SU-DHL-6 (cell line): Measurements from ENCODE around the gene SPRED1.

Experiments
- H2AFZ ChIP-seq: fragments of 200-600 bp; sonication (generic); 2 replicates; pipeline ENCODE4 v1.6.1; 2014; ENCODE audit warnings: low read depth, mild to moderate bottlenecking, moderate library complexity, mixed read lengths, antibody characterized with exemption, low read length; ENCODE audit not compliant: severe bottlenecking
- H3F3A ChIP-seq: fragments of 200-600 bp; shearing (Covaris generic); 2 replicates; pipeline ENCODE4 v1.6.0; 2016; ENCODE audit warnings: antibody characterized with exemption, mild to moderate bottlenecking; ENCODE audit not compliant: insufficient read depth
- H3K27ac ChIP-seq: fragments of 200-600 bp; sonication (generic); 2 replicates; pipeline ENCODE4 v1.5.1; 2016; ENCODE audit warnings: low read depth, mild to moderate bottlenecking, low read length, moderate library complexity, mixed read lengths
- H3K27me3 ChIP-seq: fragments of 200-600 bp; sonication (generic), shearing (Covaris generic); 2 replicates; pipeline ENCODE4 v1.6.0; 2014; ENCODE audit warnings: mild to moderate bottlenecking, low read length
- H3K36me3 ChIP-seq: fragments of 200-600 bp; sonication (generic); 2 replicates; pipeline ENCODE4 v1.6.1; 2014; ENCODE audit warnings: mild to moderate bottlenecking, low read length, mixed read lengths
- H3K4me2 ChIP-seq: fragments of 300-600, 200-600 bp; shearing (Covaris generic), sonication (generic); 2 replicates; pipeline ENCODE4 v1.6.0; 2014; ENCODE audit warnings: low read length, low read depth, mild to moderate bottlenecking; ENCODE audit not compliant: poor library complexity, severe bottlenecking
- H3K4me3 ChIP-seq: fragments of 200-600 bp; sonication (generic); 2 replicates; pipeline ENCODE4 v1.5.1; 2014; ENCODE audit warnings: antibody characterized with exemption, low read length, mild to moderate bottlenecking, mixed read lengths; ENCODE audit not compliant: insufficient read depth, poor library complexity, severe bottlenecking
- H3K79me2 ChIP-seq: fragments of 200-600 bp; sonication (generic); 2 replicates; pipeline ENCODE4 v1.6.1; 2014; ENCODE audit warnings: mild to moderate bottlenecking, low read length, moderate library complexity; ENCODE audit not compliant: insufficient read depth
- H3K9ac ChIP-seq: fragments of 200-600 bp; sonication (generic); 2 replicates; pipeline ENCODE4 v1.7.0; 2014; ENCODE audit warnings: mild to moderate bottlenecking, low read length
- H3K9me2 ChIP-seq: fragments of 200-600 bp; sonication (generic); replicated peaks from 2 replicates; pipeline ENCODE4 v1.6.1; 2014; ENCODE audit warnings: low read length; ENCODE audit not compliant: insufficient read depth
- H3K9me3 ChIP-seq: fragments of 200-600 bp; sonication (generic); 2 replicates; pipeline ENCODE4 v1.6.1; 2014; ENCODE audit warnings: low read length, mixed read lengths; ENCODE audit not compliant: insufficient read depth
- H4K20me1 ChIP-seq: fragments of 200-600 bp; sonication (generic); 2 replicates; pipeline ENCODE4 v1.6.1; 2014; ENCODE audit warnings: low read depth, mild to moderate bottlenecking, antibody characterized with exemption, low read length, moderate library complexity, mixed read lengths
- CTCF ChIP-seq: fragments of 200-600 bp; sonication (generic); IDR thresholded peaks from one replicate; pipeline ENCODE4 v1.5.1; 2017; ENCODE audit warnings: antibody characterized with exemption, mild to moderate bottlenecking, low read length, moderate library complexity; ENCODE audit not compliant: insufficient read depth, poor library complexity, severe bottlenecking
- EZH2phosphoT487 ChIP-seq: fragments of 200-600 bp; sonication (generic), shearing (Covaris generic); conservative IDR thresholded peaks from 2 replicates; pipeline ENCODE4 v1.6.1; 2018; ENCODE audit warnings: mild to moderate bottlenecking, antibody characterized with exemption, low read length, moderate library complexity, mixed read lengths

SPRED1 gene

DNA sequence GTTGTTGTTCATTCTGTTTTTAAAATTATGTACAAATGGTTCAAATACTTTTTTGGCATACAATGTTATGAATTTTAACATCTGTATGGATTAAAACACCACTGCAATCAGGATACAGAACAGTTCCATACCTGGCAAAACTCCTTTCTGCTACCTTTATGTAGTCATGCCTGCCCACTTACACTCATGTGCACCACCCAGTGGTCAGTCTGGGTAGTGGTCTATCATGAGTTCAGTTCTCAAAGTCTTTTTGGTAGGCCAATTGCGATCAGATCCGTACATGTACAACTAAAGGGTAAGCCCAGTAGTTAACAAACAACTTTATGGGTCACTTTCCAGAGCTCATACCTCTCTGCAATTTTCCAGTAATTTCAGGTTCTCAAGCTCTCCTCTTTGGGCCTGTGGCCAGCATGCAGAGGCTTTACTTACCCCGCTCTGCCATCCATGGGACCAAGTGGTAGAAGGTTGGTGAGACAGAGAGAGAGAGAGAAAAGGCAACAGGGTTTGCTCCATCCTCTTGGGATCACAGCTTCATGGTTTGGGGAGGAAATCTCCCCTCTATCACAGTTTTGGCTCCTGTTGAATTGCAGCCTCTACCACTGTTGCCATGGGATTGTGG, 137.4 kb downstream of the SPRED1 start:
- H3K79me2 ChIP-seq, result no peaks in the 10 kb centered on the region
- H3K9me3 ChIP-seq, result no peaks in the 10 kb centered on the region
- H3F3A ChIP-seq, result no peaks in the 10 kb centered on the region
- no peaks in the 10 kb centered on the region for H3K9me2 ChIP-seq
- H2AFZ ChIP-seq, result no peak overlapping the region
- H3K9ac ChIP-seq, result no peak overlapping the region
- no peaks in the 10 kb centered on the region for H3K36me3 ChIP-seq
- no peaks in the 10 kb centered on the region for H4K20me1 ChIP-seq
- no peak overlapping the region for H3K4me2 ChIP-seq
- no peak overlapping the region for H3K27ac ChIP-seq
- TF ChIP-seq CTCF (peak; percentile 77), EZH2phosphoT487 (no peak)
- H3K27me3 ChIP-seq, result no peaks in the 10 kb centered on the region
- no peak overlapping the region for H3K4me3 ChIP-seq

DNA sequence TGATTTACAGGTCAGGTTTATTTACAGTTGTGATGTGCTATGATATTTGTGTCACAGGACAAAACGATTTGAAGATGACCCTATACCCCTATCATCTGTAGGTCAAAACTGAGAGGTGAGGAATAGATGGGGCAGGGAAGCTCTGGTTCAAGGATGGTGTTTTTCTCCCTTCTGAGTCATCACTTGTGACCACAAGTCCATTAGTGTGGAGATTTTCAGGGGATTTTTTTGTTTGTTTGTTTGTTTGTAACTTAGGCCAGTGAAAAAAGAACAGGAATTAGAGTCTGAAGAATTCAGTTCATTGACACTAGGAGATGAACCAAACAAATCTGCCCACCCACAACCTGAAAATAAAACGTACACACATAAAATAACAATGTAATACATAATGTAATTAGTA, 138.6 kb downstream of the SPRED1 start:
- no peaks in the 10 kb centered on the region for H4K20me1 ChIP-seq
- H3K4me3 ChIP-seq, result no peak overlapping the region
- H3K27me3 ChIP-seq, result no peaks in the 10 kb centered on the region
- no peaks in the 10 kb centered on the region for H3K9me3 ChIP-seq
- no peaks in the 10 kb centered on the region for H3K79me2 ChIP-seq
- H3K36me3 ChIP-seq, result no peaks in the 10 kb centered on the region
- H3K4me2 ChIP-seq, result no peak overlapping the region
- TF ChIP-seq CTCF (no peak), EZH2phosphoT487 (no peak)
- H3K9me2 ChIP-seq, result no peaks in the 10 kb centered on the region
- H3K27ac ChIP-seq, result no peak overlapping the region
- H3K9ac ChIP-seq, result no peak overlapping the region
- H3F3A ChIP-seq, result no peaks in the 10 kb centered on the region
- H2AFZ ChIP-seq, result no peak overlapping the region

DNA sequence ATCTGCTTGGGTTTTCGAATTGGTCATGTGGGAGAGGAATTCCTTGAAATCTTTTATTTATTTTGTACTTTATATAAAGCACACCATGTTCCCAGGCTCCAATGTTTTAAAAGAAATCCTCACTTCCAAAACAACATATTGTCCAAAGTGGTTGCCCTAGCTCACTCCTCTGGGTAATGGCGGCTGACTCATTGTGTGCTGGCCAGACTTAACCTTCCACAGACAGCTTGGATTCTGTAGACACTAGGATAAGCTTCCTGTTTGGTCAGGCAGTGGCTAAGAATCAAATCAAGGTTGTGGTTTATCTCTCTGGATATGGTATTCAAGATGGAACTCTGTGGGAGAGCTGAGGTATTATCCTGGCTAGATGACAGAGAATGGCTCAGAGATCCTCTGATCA, 145.5 kb downstream of the SPRED1 start:
- Histone ChIP-seq H3K79me2 (no peaks in the 10 kb centered on the region), H3K9ac (no peak overlapping the region), H3K27me3 (no peaks in the 10 kb centered on the region), H3K4me3 (no peak overlapping the region), H4K20me1 (no peaks in the 10 kb centered on the region), H3K4me2 (no peak overlapping the region), H2AFZ (no peak overlapping the region), H3K9me2 (no peaks in the 10 kb centered on the region), H3K9me3 (no peaks in the 10 kb centered on the region), H3K27ac (no peak overlapping the region), H3F3A (no peaks in the 10 kb centered on the region), H3K36me3 (no peaks in the 10 kb centered on the region)
- TF ChIP-seq CTCF (no peak), EZH2phosphoT487 (no peak)
